Suprapubic skin (tissue), 4 donors: ENCODE results near the gene BLCAP. TPM values are rescaled to one million over a fixed set of nuclear protein-coding genes. Genes with fewer than 3 reads are reported as not detected.

Experiments
- DNase-seq, 2 donors: peaks; one replicate each; pipeline ENCODE4 v3.0.0-alpha.2; 2019; ENCODE audit warnings: low spot score in 2 of 2
- H3K27ac ChIP-seq: fragments of 200-600 bp; sonication (generic); one replicate; pipeline ENCODE4 v1.5.1; 2019
- H3K27me3 ChIP-seq: fragments of 200-600 bp; sonication (generic); one replicate; pipeline ENCODE4 v1.5.1; 2019
- H3K36me3 ChIP-seq: fragments of 200-600 bp; sonication (generic); one replicate; pipeline ENCODE4 v1.5.1; 2019
- H3K4me1 ChIP-seq: fragments of 200-600 bp; sonication (generic); one replicate; pipeline ENCODE4 v1.5.1; 2019
- H3K4me3 ChIP-seq: fragments of 200-600 bp; sonication (generic); one replicate; pipeline ENCODE4 v1.5.1; 2019; ENCODE audit warnings: mild to moderate bottlenecking
- H3K9me3 ChIP-seq: fragments of 200-600 bp; sonication (generic); one replicate; pipeline ENCODE4 v1.5.1; 2019
- EP300 ChIP-seq: sonication (generic); formaldehyde crosslinking; IDR thresholded peaks from one replicate; pipeline ENCODE4 v1.6.1; 2017; ENCODE audit warnings: antibody characterized with exemption
- POLR2A ChIP-seq, 2 donors: fragments of 450-650 bp; IDR thresholded peaks; one replicate each; pipeline ENCODE4 v1.6.1; 2017; ENCODE audit warnings: antibody characterized with exemption in 2 of 2, mild to moderate bottlenecking in 2 of 2, moderate library complexity in 2 of 2
- POLR2AphosphoS5 ChIP-seq, 3 donors: sonication (generic); formaldehyde crosslinking; IDR thresholded peaks; one replicate each; pipeline ENCODE4 v1.6.1; 2017; ENCODE audit warnings: antibody characterized with exemption in 3 of 3
- WGBS: methylation state at CpG from one replicate; pipeline ENCODE4 v1.1.5; 2018; 5-methylcytosine and 5-hydroxymethylcytosine counted together
- total RNA-seq, 4 donors: library from RNA; depleted of rRNA; stranded (reverse); fragments of >200 nt; gene quantifications; one replicate each; pipeline ENCODE4 v1.1.0, GENCODE V29; 2016
- TF ChIP-seq, protein P1 (sequence below), 2 donors: fragments of 200-600 bp in 1 of 2; fragments of 450-650 bp in 1 of 2; sonication (generic) in 1 of 2; IDR thresholded peaks; one replicate each; pipeline ENCODE4 v1.5.1; 2016 to 2019; ENCODE audit warnings: antibody characterized with exemption in 2 of 2, mild to moderate bottlenecking in 1 of 2, moderate library complexity in 1 of 2

BLCAP gene
- total RNA-seq, 4 donors from 2014 or later, result 126 to 198 (median 136) TPM

- WGBS, result 82% methylated on average over 39 of the region's 39 CpGs
- H3K36me3 ChIP-seq, result peaks cover 24% of the 10 kb centered on the region
- H3K4me1 ChIP-seq, result peaks cover 60% of the 10 kb centered on the region
- H3K27me3 ChIP-seq, result no peaks in the 10 kb centered on the region
- peak overlapping the region; percentile 20 for H3K27ac ChIP-seq
- TF ChIP-seq POLR2AphosphoS5 (IDR thresholded peaks at IDR 0.05), result no peak
- no peak for TF ChIP-seq POLR2A (IDR thresholded peaks at IDR 0.05)
- TF ChIP-seq EP300, result no peak
- TF ChIP-seq, protein P1, sequence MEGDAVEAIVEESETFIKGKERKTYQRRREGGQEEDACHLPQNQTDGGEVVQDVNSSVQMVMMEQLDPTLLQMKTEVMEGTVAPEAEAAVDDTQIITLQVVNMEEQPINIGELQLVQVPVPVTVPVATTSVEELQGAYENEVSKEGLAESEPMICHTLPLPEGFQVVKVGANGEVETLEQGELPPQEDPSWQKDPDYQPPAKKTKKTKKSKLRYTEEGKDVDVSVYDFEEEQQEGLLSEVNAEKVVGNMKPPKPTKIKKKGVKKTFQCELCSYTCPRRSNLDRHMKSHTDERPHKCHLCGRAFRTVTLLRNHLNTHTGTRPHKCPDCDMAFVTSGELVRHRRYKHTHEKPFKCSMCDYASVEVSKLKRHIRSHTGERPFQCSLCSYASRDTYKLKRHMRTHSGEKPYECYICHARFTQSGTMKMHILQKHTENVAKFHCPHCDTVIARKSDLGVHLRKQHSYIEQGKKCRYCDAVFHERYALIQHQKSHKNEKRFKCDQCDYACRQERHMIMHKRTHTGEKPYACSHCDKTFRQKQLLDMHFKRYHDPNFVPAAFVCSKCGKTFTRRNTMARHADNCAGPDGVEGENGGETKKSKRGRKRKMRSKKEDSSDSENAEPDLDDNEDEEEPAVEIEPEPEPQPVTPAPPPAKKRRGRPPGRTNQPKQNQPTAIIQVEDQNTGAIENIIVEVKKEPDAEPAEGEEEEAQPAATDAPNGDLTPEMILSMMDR (IDR thresholded peaks at IDR 0.05), result no peak
- H3K9me3 ChIP-seq, result no peaks in the 10 kb centered on the region
- no peak overlapping the region for H3K4me3 ChIP-seq
- no peak for DNase-seq
Observed at GRCh38 chr20:37519508-37520418, 7.9 kb downstream of the BLCAP start.

DNA sequence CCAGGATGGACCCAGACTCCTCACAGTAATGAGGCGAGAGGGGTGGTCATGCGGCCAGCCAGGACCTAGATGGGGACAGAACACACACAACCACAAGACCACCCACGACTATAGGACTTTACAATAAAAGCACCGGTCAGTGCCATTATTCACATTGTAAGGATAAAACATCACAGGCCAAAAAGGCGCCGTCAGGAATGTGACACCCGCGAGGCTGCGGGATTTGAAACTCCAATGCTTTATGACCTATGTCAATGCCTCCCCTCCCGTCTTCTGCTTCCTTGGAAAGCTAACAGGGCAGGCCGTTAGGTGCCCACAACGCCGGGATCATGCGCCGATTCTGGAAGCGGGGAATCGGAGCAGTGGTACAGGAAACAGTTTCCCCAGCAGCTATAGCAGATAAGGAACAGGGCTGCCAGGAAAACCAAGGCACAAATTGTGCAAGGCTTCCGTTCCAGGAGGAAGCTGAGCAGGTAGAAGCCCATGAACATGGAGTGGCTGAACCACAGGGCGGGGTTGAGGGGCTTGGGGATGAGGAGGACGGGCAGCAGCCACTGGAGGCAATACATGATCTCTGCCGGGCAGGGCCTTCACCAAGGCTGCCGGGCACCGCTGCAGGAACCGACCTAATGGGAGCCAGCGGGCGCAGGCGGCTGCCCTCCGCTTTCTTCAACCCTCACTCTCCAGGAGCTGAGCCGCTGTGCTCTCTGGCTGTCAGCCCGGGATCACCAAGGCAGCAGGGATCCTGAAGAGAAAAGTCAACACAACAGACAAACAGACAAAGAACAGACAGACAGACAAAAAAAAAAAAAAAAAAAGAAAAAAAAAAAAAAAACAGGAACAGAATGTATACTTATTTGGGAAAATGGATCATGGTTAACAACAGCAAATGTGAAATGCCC is 8.8 kb downstream of the BLCAP start:
- DNase-seq, result no peak
- no peak for TF ChIP-seq POLR2A (IDR thresholded peaks at IDR 0.05)
- no peaks in the 10 kb centered on the region for H3K27me3 ChIP-seq
- H3K4me1 ChIP-seq, result peaks cover 51% of the 10 kb centered on the region
- H3K4me3 ChIP-seq, result no peak overlapping the region
- H3K9me3 ChIP-seq, result no peaks in the 10 kb centered on the region
- 72% methylated on average over 30 of the region's 30 CpGs for WGBS
- H3K36me3 ChIP-seq, result peaks cover 33% of the 10 kb centered on the region
- no peak overlapping the region for H3K27ac ChIP-seq

DNA sequence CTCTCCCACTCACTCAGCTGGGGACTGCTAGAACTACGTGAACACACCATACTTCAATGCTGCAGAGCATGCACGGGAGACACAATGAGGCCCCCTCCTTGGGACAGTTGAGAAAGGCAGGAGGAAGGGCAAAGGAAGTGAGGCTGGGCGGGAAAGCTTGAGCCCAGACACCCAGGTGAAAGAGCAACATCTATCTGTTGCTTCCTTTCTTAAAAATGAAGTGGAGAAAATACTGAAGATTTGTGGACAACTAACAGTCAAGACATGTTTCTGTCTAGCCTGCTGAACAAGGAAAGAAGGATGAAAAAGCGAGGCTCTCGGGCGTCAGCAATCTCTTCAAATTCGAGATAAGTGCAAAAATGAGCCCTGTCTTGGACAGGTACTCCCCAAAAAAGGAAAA is 9.6 kb downstream of the BLCAP start:
- no peak for TF ChIP-seq POLR2A (IDR thresholded peaks at IDR 0.05)
- no peak for TF ChIP-seq EP300
- TF ChIP-seq, protein P1 (IDR thresholded peaks at IDR 0.05), result no peak
- TF ChIP-seq POLR2AphosphoS5 (IDR thresholded peaks at IDR 0.05), result no peak
- H3K36me3 ChIP-seq, result peaks cover 41% of the 10 kb centered on the region
- no peak for DNase-seq
- peaks cover 43% of the 10 kb centered on the region for H3K4me1 ChIP-seq
- H3K4me3 ChIP-seq, result no peak overlapping the region
- 83% methylated on average over 7 of the region's 7 CpGs for WGBS
- H3K9me3 ChIP-seq, result no peaks in the 10 kb centered on the region
- no peak overlapping the region for H3K27ac ChIP-seq
- H3K27me3 ChIP-seq, result no peaks in the 10 kb centered on the region

DNA sequence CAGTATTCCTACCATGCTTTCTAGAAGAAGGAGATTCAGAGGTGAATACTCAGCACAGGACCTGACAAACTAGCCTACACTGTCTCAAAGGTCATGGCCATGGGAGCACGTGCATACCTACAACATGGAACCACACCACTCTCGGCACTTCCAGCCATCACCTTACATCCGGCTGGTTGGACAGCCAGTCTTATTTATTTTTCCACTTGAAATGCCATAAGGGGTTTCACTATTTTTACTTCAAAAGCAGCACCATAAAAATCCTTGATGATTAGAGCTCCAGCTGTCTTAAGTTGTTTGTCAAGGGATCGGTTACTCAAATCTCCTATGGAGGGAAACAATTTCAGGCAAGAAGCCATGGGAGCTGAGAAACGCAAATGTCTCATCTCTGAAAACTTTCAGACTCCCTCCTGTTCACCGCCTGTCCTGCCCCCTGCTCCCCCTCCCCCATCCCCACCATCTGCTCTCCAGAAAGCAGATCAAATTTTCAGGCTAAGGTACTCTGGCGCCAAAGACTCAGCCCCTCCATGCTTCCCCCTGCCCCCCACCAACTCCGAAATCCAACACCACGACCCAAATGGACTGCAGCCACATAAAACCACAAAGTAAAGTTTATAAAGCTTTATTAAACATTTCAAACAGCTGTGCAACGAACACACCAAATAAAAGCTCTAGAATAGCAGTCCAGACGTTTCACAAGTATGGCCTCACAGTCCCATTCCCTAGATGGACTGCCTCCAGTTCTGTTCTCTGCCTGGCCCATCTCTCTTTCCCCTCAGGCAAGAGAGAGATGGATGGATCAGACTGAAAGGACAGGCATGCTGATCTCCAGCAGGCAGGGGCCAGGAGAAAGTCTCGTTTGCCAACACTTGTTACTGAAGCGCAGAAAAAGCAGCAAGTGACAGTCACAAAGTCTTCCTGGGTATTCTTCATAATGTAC is 10.6 kb downstream of the BLCAP start:
- no peak for DNase-seq
- no peaks in the 10 kb centered on the region for H3K9me3 ChIP-seq
- no peak overlapping the region for H3K27ac ChIP-seq
- H3K4me3 ChIP-seq, result no peak overlapping the region
- 63% methylated on average over 13 of the region's 13 CpGs for WGBS
- peaks cover 33% of the 10 kb centered on the region for H3K4me1 ChIP-seq
- H3K36me3 ChIP-seq, result peaks cover 49% of the 10 kb centered on the region
- no peak for TF ChIP-seq POLR2A (IDR thresholded peaks at IDR 0.05)
- H3K27me3 ChIP-seq, result no peaks in the 10 kb centered on the region

- no peaks in the 10 kb centered on the region for H3K27me3 ChIP-seq
- H3K4me1 ChIP-seq, result peaks cover 22% of the 10 kb centered on the region
- TF ChIP-seq EP300 (no peak), POLR2AphosphoS5 (IDR thresholded peaks at IDR 0.05) (no peak), POLR2A (IDR thresholded peaks at IDR 0.05) (no peak)
- TF ChIP-seq, protein P1 (IDR thresholded peaks at IDR 0.05), result no peak
- peaks cover 52% of the 10 kb centered on the region for H3K36me3 ChIP-seq
- no peaks in the 10 kb centered on the region for H3K9me3 ChIP-seq
- WGBS, result 84% methylated on average over 4 of the region's 4 CpGs
- H3K4me3 ChIP-seq, result no peak overlapping the region
- no peak for DNase-seq
- H3K27ac ChIP-seq, result no peak overlapping the region
Observed at GRCh38 chr20:37515876-37516275, 11.8 kb downstream of the BLCAP start.
